ENCODE results near the gene NRM. TPM values are rescaled to one million over a fixed set of nuclear protein-coding genes. Genes with fewer than 3 reads are reported as not detected.

The NRM gene
- total and polyA plus RNA-seq, 2 of the 13 experiments (the other 11 are each of a cell fraction or from before 2014, with no cell fraction given) = 12.5 to 16.0 TPM

- TF ChIP-seq ZBTB14 (CRISPR knock-in tag; IDR thresholded peaks at IDR 0.05) (no peak; the same call in 1 of the 2 replicates), ATF5 (CRISPR knock-in tag; IDR thresholded peaks at IDR 0.05; ENCODE audit: low read depth) (no peak), ZNF468 (CRISPR knock-in tag; IDR thresholded peaks at IDR 0.05) (no peak), ZBTB49 (CRISPR knock-in tag; IDR thresholded peaks at IDR 0.05; ENCODE audit: borderline replicate concordance) (peak; percentile 43; the same call in 1 of the 2 replicates), ZNF614 (CRISPR knock-in tag; IDR thresholded peaks at IDR 0.05; ENCODE audit: borderline replicate concordance) (peak; percentile 93; the same call in 1 of the 2 replicates), TOPORS (CRISPR knock-in tag; IDR thresholded peaks at IDR 0.05) (peak; percentile 97), HNF4A (CRISPR knock-in tag; IDR thresholded peaks at IDR 0.05) (peak; percentile 26; the same call in 1 of the 2 replicates), POLR2AphosphoS2 (IDR thresholded peaks at IDR 0.05; ENCODE audit: low read depth, low read length) (no peak), SYNCRIP (IDR thresholded peaks at IDR 0.05; ENCODE audit: insufficient read depth, low read depth, low read length) (no peak), CSRNP2 (CRISPR knock-in tag; conservative IDR thresholded peaks at IDR 0.05; ENCODE audit: low read depth) (no peak; the same call in 1 of the 2 replicates), ZNF660 (CRISPR knock-in tag; IDR thresholded peaks at IDR 0.05; ENCODE audit: borderline replicate concordance, low read depth) (0 out of 2 replicates have a peak, but pooled peaks have one; percentile 11), ZNF75D (CRISPR knock-in tag; IDR thresholded peaks at IDR 0.05; ENCODE audit: borderline replicate concordance) (no peak), ZKSCAN1 (IDR thresholded peaks at IDR 0.05; ENCODE audit: low read length) (peak; percentile 70), NCOA2 (CRISPR knock-in tag; IDR thresholded peaks at IDR 0.05) (peak; percentile 80; the same call in 1 of the 2 replicates), STAT5B (CRISPR knock-in tag; IDR thresholded peaks at IDR 0.05) (peak; percentile 93), ZBTB21 (CRISPR knock-in tag; IDR thresholded peaks at IDR 0.05) (0 out of 2 replicates have a peak, but pooled peaks have one; percentile 14), FUBP1 (CRISPR knock-in tag; IDR thresholded peaks at IDR 0.05; ENCODE audit: borderline replicate concordance) (0 out of 2 replicates have a peak, but pooled peaks have one; percentile 65), TERF1 (CRISPR knock-in tag; IDR thresholded peaks at IDR 0.05) (0 out of 2 replicates have a peak, but pooled peaks have one; percentile 12), CREBL2 (CRISPR knock-in tag; IDR thresholded peaks at IDR 0.05; ENCODE audit: borderline replicate concordance) (peak; percentile 60; the same call in 1 of the 2 replicates)
Observed at GRCh38 chr6:30717129-30717844, 26.5 kb upstream of the NRM start, which contains the start of gene MDC1 (continued).

Measured in HepG2 (cell line).